ENCODE results near the gene DCC.

DCC gene

DNA sequence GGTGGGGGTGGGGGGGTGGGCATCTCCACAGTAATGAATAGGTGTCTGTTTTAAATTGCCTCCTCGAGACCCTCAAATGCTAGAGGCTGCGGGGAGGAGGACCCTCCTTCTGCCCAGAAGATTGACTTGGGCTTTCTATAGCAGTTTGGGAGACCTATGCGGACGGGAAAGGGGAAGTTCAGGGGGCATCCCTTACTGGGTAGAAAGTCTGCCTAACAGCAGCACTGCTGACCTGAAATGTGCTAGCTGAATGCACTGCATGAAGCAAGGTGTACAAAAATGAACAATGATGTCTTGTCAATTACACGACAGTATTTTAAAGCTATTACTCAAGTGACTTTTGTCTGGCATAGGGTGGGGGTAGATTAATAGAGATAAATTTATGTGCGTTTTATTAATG, 2.5 kb downstream of the DCC start:
- Histone ChIP-seq H3K9me3 (ENCODE audit: low read depth, low read length) (no peaks in the 10 kb centered on the region), H3K36me3 (ENCODE audit: insufficient read depth, low read length) (no peaks in the 10 kb centered on the region), H3K27ac (no peak overlapping the region), H3K9ac (ENCODE audit: insufficient read length) (no peak overlapping the region), H3K4me3 (no peak overlapping the region)
- no peak for DNase-seq (ENCODE audit: low read depth, low spot score)
- TF ChIP-seq EZH2 (IDR thresholded peaks at IDR 0.05): no peak
- no peak for TF ChIP-seq FOXP2 (optimal IDR thresholded peaks at IDR 0.05; ENCODE audit: control extremely low read depth, extremely low read length, insufficient read depth)
- TF ChIP-seq POLR2AphosphoS5 (IDR thresholded peaks at IDR 0.05; ENCODE audit: borderline replicate concordance, low read depth, low read length): no peak

DNA sequence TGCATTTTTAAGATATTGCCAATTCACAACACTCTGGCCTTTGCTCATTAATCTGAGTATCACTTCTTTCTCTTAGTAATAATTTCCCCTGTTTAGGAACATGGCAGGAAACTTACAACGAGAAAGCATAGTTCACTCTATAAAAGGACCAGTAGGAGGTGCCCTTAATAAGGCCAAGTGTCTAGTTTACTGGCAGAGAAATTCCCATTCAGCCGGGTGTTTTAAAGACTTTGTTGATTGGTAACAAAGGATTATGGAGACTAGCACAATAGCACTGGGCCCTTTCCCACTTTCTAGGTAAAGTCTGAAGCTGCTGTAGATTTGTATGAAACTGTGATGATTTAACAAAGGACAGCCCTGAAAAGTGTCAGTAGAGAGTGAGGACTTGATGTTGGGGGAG, 3.1 kb downstream of the DCC start:
- H3K9ac ChIP-seq (ENCODE audit: insufficient read length): no peak overlapping the region
- 0 out of 2 replicates have a peak overlapping the region, but pooled peaks have one; percentile 30 for H3K4me3 ChIP-seq
- no peaks in the 10 kb centered on the region for H3K36me3 ChIP-seq (ENCODE audit: insufficient read depth, low read length)
- no peak for DNase-seq (ENCODE audit: low read depth, low spot score)
- TF ChIP-seq EZH2 (IDR thresholded peaks at IDR 0.05) (no peak), POLR2AphosphoS5 (IDR thresholded peaks at IDR 0.05; ENCODE audit: borderline replicate concordance, low read depth, low read length) (no peak), FOXP2 (optimal IDR thresholded peaks at IDR 0.05; ENCODE audit: control extremely low read depth, extremely low read length, insufficient read depth) (no peak)
- no peak overlapping the region for H3K27ac ChIP-seq
- H3K9me3 ChIP-seq (ENCODE audit: low read depth, low read length): no peaks in the 10 kb centered on the region

DNA sequence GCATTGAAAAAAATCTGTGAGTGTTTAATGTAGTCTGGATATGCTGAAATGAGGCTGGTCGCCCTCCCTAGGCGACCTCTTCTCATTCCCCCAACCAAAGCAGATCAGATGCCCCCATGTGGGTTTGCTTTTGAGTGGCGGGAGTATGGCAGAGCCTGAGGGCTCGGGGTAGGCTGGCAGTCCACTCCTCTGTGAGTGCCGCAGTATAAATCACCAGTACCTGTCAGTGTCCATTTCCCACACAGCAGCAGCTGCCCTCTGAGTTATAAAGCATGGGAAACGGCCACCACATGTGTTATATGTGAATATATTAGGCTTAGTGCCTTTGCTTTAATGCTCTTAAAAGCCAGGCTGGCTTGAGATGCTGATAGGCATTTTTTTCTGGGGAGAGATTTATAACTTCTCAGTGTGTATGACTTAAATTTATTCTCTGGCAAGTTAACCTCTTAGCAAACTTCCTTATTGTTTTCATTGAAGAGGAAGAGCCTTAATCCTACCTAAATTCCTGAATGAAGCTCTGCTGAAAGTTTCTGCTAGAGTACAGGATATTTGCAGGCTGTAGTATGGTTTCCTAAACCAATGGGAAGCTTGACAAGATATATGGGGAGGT, 3.8 kb downstream of the DCC start:
- DNase-seq (ENCODE audit: low read depth, low spot score): no peak
- no peak overlapping the region for H3K9ac ChIP-seq (ENCODE audit: insufficient read length)
- TF ChIP-seq POLR2AphosphoS5 (IDR thresholded peaks at IDR 0.05; ENCODE audit: borderline replicate concordance, low read depth, low read length): no peak
- no peak for TF ChIP-seq FOXP2 (optimal IDR thresholded peaks at IDR 0.05; ENCODE audit: control extremely low read depth, extremely low read length, insufficient read depth)
- no peak overlapping the region for H3K4me3 ChIP-seq
- no peak overlapping the region for H3K27ac ChIP-seq
- no peaks in the 10 kb centered on the region for H3K9me3 ChIP-seq (ENCODE audit: low read depth, low read length)
- H3K36me3 ChIP-seq (ENCODE audit: insufficient read depth, low read length): no peaks in the 10 kb centered on the region

DNA sequence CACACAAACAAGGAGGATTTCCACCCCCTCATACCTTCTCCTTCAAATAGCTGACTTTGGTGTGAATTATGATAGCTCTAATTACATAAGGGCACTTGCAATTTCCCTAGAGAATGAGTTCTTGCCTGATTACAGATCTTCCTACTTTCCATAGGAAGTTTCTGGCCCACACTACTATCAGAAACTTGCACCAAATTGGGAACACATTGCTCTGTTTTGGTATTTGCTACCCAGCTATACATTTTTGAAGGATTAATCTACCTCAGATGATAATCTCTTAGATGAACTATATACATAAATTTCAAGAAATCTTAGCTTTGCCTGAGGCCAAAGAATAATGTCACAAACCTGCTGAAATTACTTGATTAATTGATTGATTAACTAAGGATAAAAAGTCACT, 4.9 kb downstream of the DCC start:
- no peak overlapping the region for H3K9ac ChIP-seq (ENCODE audit: insufficient read length)
- TF ChIP-seq EZH2 (IDR thresholded peaks at IDR 0.05) (no peak), FOXP2 (optimal IDR thresholded peaks at IDR 0.05; ENCODE audit: control extremely low read depth, extremely low read length, insufficient read depth) (no peak), POLR2AphosphoS5 (IDR thresholded peaks at IDR 0.05; ENCODE audit: borderline replicate concordance, low read depth, low read length) (no peak)

DNA sequence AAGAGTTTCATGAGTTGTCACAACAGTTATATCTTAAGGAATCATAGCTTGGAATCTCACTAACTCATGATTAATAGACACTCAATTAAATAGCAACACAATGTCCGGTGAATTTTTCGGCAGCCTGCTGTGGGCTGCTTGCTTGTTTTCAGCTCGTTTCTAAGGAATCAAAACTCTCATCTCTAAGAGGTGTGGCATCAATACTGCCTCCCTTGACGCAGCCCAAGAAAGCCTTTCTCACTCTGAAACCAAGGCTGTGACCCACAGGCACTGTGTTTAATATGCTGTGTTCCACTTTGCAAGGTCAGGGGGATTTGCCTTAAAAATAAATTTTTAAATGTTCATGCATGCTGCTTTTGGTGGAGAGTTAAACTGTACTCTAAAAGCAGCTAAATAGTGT, 5.4 kb downstream of the DCC start:
- no peaks in the 10 kb centered on the region for H3K36me3 ChIP-seq (ENCODE audit: insufficient read depth, low read length)
- H3K9me3 ChIP-seq (ENCODE audit: low read depth, low read length): no peaks in the 10 kb centered on the region
- no peak overlapping the region for H3K4me3 ChIP-seq
- DNase-seq (ENCODE audit: low read depth, low spot score): no peak
- TF ChIP-seq EZH2 (IDR thresholded peaks at IDR 0.05): no peak
- no peak overlapping the region for H3K9ac ChIP-seq (ENCODE audit: insufficient read length)
- no peak overlapping the region for H3K27ac ChIP-seq

More for the DNA sequence above, 4.9 kb downstream of the DCC start:
- Histone ChIP-seq H3K36me3 (ENCODE audit: insufficient read depth, low read length) (no peaks in the 10 kb centered on the region), H3K4me3 (no peak overlapping the region), H3K27ac (no peak overlapping the region), H3K9me3 (ENCODE audit: low read depth, low read length) (no peaks in the 10 kb centered on the region)
- DNase-seq (ENCODE audit: low read depth, low spot score): no peak

DNA sequence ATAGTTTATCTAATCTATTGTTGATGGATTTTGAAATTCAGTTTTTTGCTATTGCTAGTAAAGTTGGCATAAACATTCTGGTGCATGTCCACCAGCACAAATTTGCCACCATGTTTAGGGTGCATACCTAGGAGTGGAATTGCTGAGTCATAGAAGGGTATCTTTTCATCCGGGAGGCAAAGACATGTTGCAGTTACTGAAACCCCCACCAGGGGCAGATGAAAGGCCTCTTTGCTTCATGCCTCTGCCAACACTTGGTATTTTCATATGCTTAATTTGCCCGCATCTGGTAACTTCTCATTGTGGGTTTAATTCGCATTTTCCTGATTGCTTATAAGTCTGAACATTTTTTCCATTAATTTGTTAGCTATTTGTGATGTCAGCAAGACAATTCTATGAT, 8.2 kb downstream of the DCC start:
- DNase-seq (ENCODE audit: low read depth, low spot score): no peak
- TF ChIP-seq EZH2 (IDR thresholded peaks at IDR 0.05) (no peak), POLR2AphosphoS5 (IDR thresholded peaks at IDR 0.05; ENCODE audit: borderline replicate concordance, low read depth, low read length) (no peak), FOXP2 (optimal IDR thresholded peaks at IDR 0.05; ENCODE audit: control extremely low read depth, extremely low read length, insufficient read depth) (no peak)
- Histone ChIP-seq H3K9me3 (ENCODE audit: low read depth, low read length) (no peaks in the 10 kb centered on the region), H3K9ac (ENCODE audit: insufficient read length) (no peak overlapping the region), H3K36me3 (ENCODE audit: insufficient read depth, low read length) (no peaks in the 10 kb centered on the region), H3K4me3 (no peak overlapping the region), H3K27ac (no peak overlapping the region)

DNA sequence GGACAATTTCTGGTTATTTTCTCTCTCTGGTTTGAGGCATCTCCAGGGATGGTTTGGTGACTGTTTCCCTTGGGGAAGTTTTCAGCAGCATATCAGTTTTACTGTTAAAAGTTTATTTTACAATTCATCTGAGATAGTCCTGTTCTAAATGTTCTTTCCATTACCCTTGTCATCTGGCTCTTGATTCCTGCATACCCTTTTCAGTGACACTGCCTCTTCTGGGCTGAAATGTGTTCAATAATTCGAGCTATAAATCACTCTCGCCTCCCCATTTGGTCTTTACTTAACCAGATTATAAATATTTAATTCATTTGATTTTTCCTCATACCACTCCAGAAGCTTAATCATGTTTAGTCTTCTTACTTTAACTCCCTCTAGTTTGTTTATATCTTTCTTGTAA, 9.5 kb downstream of the DCC start:
- H3K4me3 ChIP-seq: no peak overlapping the region
- no peaks in the 10 kb centered on the region for H3K36me3 ChIP-seq (ENCODE audit: insufficient read depth, low read length)
- no peak overlapping the region for H3K27ac ChIP-seq
- no peak overlapping the region for H3K9ac ChIP-seq (ENCODE audit: insufficient read length)
- TF ChIP-seq POLR2AphosphoS5 (IDR thresholded peaks at IDR 0.05; ENCODE audit: borderline replicate concordance, low read depth, low read length): no peak
- TF ChIP-seq FOXP2 (optimal IDR thresholded peaks at IDR 0.05; ENCODE audit: control extremely low read depth, extremely low read length, insufficient read depth): no peak
- no peak for TF ChIP-seq EZH2 (IDR thresholded peaks at IDR 0.05)
- DNase-seq (ENCODE audit: low read depth, low spot score): no peak
- H3K9me3 ChIP-seq (ENCODE audit: low read depth, low read length): no peaks in the 10 kb centered on the region

DNA sequence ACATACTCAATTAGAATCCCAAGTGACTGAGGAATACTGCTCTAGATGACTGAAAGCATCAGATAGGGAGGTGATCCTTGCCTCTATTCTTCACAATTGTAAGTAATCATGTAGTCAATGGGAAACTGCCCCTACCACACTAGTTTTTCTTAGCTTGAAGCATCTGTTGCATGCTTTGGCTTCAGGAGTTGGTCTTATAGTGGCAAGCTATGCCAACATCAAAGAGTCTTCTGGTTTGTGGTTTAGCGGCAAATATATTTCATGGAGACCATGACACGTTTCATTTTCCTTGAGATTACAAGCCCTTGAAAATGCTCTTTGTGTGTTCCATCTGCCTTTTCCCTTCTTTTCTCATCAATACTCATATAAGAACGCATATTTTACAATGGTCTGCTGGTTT, 12.9 kb downstream of the DCC start:
- no peaks in the 10 kb centered on the region for H3K36me3 ChIP-seq (ENCODE audit: insufficient read depth, low read length)
- no peak overlapping the region for H3K4me3 ChIP-seq
- H3K9me3 ChIP-seq (ENCODE audit: low read depth, low read length): no peaks in the 10 kb centered on the region
- no peak for TF ChIP-seq POLR2AphosphoS5 (IDR thresholded peaks at IDR 0.05; ENCODE audit: borderline replicate concordance, low read depth, low read length)
- TF ChIP-seq FOXP2 (optimal IDR thresholded peaks at IDR 0.05; ENCODE audit: control extremely low read depth, extremely low read length, insufficient read depth): no peak
- TF ChIP-seq EZH2 (IDR thresholded peaks at IDR 0.05): no peak
- H3K27ac ChIP-seq: no peak overlapping the region
- no peak overlapping the region for H3K9ac ChIP-seq (ENCODE audit: insufficient read length)
- no peak for DNase-seq (ENCODE audit: low read depth, low spot score)

DNA sequence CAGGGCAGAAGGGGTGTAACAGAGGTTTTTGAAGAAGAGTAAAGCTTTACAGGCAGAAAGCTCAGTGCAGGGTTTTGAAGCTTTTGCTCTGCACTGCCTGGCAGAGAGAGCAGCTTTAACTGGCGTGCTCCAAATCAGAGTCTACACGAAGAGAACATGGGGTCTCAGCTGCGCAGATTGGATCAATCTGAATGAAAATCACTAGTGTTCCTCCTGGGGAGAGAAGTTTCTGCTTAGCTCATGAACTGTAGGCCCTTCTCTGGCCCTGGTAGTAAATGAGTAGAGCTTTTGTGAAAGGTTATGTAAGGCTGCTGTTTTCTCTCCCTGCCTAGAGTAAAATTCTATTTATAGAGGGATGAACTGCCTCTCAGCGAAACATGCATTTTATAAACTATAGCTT, 13.6 kb downstream of the DCC start:
- no peaks in the 10 kb centered on the region for H3K9me3 ChIP-seq (ENCODE audit: low read depth, low read length)
- H3K27ac ChIP-seq: no peak overlapping the region
- no peak overlapping the region for H3K4me3 ChIP-seq
- H3K9ac ChIP-seq (ENCODE audit: insufficient read length): no peak overlapping the region
- no peaks in the 10 kb centered on the region for H3K36me3 ChIP-seq (ENCODE audit: insufficient read depth, low read length)
- TF ChIP-seq FOXP2 (optimal IDR thresholded peaks at IDR 0.05; ENCODE audit: control extremely low read depth, extremely low read length, insufficient read depth) (no peak), EZH2 (IDR thresholded peaks at IDR 0.05) (no peak), POLR2AphosphoS5 (IDR thresholded peaks at IDR 0.05; ENCODE audit: borderline replicate concordance, low read depth, low read length) (no peak)
- DNase-seq (ENCODE audit: low read depth, low spot score): no peak

Data from SK-N-MC (cell line).